ENCODE measurements around the gene TMEM63B. TPM values are rescaled to one million over a fixed set of nuclear protein-coding genes. Genes with fewer than 3 reads are reported as not detected.
A peak's percentile ranks its signal among the peaks of the same experiment; 100 is the strongest.

Gene TMEM63B
- total RNA-seq, 2 experiments from 2014 or later: 11.4 to 12.8 TPM

DNA sequence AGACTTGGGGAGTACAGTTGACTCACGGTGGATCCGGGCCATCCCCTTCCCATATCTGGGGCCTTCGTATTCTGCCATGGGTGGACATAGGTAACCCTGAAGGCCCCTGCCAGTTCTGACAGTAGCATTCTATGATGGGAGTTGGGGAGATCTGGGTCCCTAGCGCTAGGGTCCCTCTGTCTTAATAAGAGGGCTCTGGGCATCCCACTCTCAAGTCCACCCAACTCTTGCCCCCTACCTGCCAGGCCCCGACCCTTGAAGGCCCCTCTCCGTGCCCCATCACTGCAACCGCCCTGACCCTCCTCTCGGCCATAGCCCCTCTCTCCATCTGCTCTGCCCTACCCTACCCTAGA lies 24.7 kb downstream of the TMEM63B start:
- H3K4me3 Mint-ChIP-seq: no peak overlapping the region
- peaks cover 4% of the 10 kb centered on the region for H3K4me1 Mint-ChIP-seq (ENCODE audit: low read depth)

DNA sequence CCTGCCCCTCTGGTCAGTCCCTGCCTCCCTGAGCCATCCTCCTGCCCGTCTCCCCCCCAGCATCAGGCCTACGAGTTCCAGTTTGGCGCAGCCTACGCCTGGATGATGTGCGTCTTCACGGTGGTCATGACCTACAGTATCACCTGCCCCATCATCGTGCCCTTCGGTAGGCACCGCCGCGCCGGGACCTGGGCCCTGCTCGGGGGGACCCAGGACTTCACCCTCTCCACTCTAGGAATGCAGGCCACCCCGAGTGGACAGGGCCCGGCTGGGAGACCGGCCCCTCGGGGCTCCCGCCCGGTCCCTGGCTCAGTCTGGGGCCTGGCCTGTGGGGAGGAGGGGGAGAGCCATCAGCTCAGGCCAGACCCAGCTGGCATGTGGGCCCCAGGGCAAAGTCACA lies 25.2 kb downstream of the TMEM63B start:
- CTCF ChIA-PET: interaction anchor here (1.9 to 2.1 kb wide), 2 partner anchors 23 to 56 kb away, joined by 8 to 9 read pairs; no protein-coding TSS in a partner anchor
- intact Hi-C loops (cut with DNase I, micrococcal nuclease): loop anchor here (1.0 to 2.0 kb wide), 4 partner anchors 24 to 186 kb away; no protein-coding TSS in a partner anchor
- peaks cover 16% of the 10 kb centered on the region for H3K4me1 ChIP-seq (ENCODE audit: insufficient read depth, low read length)

More for the DNA sequence above, 24.7 kb downstream of the TMEM63B start:
- H3K27me3 Mint-ChIP-seq: no peaks in the 10 kb centered on the region
- H3K27ac Mint-ChIP-seq: no peak overlapping the region
- H3K4me1 ChIP-seq (ENCODE audit: insufficient read depth, low read length): peaks cover 16% of the 10 kb centered on the region
- peak; percentile 59 for TF ChIP-seq CTCF (IDR thresholded peaks at IDR 0.05)
- DNase-seq (no peak), ATAC-seq (ENCODE audit: poor library complexity) (peak; percentile 13)
- H3K36me3 ChIP-seq (ENCODE audit: insufficient read depth, low read length): peaks cover 16% of the 10 kb centered on the region
- intact Hi-C loops (cut with DNase I, micrococcal nuclease): loop anchor here (1.0 to 2.0 kb wide), 4 partner anchors 23 to 186 kb away; no protein-coding TSS in a partner anchor
- H3K4me3 ChIP-seq (ENCODE audit: low read length): no peak overlapping the region
- ChIA-PET CTCF (interaction anchor here (1.2 to 2.1 kb wide), 4 partner anchors 22 to 56 kb away, joined by 3 to 9 read pairs (median 6); no protein-coding TSS in a partner anchor), POLR2A (no interaction called here)
- no peaks in the 10 kb centered on the region for H3K9me3 Mint-ChIP-seq
- no peak overlapping the region for H3K27ac ChIP-seq (ENCODE audit: low read depth in 1 of 2, low read length in 2 of 2)
- H3K27me3 ChIP-seq (ENCODE audit: control insufficient read depth in 1 of 2, insufficient read depth in 2 of 2, low read length in 2 of 2): no peaks in the 10 kb centered on the region
- peaks cover 29% of the 10 kb centered on the region for H3K36me3 Mint-ChIP-seq (ENCODE audit: low read depth)
- H3K9me3 ChIP-seq (ENCODE audit: control insufficient read depth in 1 of 2, insufficient read depth in 1 of 2, low read length in 2 of 2): no peaks in the 10 kb centered on the region

DNA sequence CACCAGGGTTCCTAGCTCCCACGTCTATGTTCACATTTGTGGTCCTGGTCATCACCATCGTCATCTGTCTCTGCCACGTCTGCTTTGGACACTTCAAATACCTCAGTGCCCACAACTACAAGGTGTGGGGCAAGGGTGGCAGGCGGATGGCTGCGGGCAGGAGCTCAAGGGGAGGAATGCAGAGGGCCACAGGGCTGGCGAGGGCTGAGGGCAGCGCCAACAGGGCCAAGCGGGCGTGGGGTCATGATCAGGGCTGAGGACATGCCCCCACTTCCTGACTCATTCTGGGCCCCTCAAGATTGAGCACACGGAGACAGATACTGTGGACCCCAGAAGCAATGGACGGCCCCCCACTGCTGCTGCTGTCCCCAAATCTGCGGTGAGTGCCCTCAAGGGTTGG lies 26.7 kb downstream of the TMEM63B start:
- H3K9me3 ChIP-seq (ENCODE audit: control insufficient read depth in 1 of 2, insufficient read depth in 1 of 2, low read length in 2 of 2): no peaks in the 10 kb centered on the region
- H3K36me3 Mint-ChIP-seq (ENCODE audit: low read depth): peaks cover 15% of the 10 kb centered on the region
- ATAC-seq (ENCODE audit: poor library complexity) (no peak), DNase-seq (no peak)
- no peaks in the 10 kb centered on the region for H3K9me3 Mint-ChIP-seq
- H3K27me3 ChIP-seq (ENCODE audit: control insufficient read depth in 1 of 2, insufficient read depth in 2 of 2, low read length in 2 of 2): no peaks in the 10 kb centered on the region
- intact Hi-C loops (cut with DNase I, micrococcal nuclease): no loop called here
- H3K4me1 ChIP-seq (ENCODE audit: insufficient read depth, low read length): peaks cover 16% of the 10 kb centered on the region
- ChIA-PET CTCF (interaction anchor here (1.1 to 1.9 kb wide), 2 partner anchors 19 to 58 kb away, joined by 4 to 8 read pairs; no protein-coding TSS in a partner anchor), POLR2A (interaction anchor here (0.6 to 1.0 kb wide), 3 partner anchors 8 to 57 kb away, joined by 3 read pairs; no protein-coding TSS in a partner anchor)
- H3K4me1 Mint-ChIP-seq (ENCODE audit: low read depth): peaks cover 4% of the 10 kb centered on the region
- H3K36me3 ChIP-seq (ENCODE audit: insufficient read depth, low read length): peaks cover 6% of the 10 kb centered on the region
- no peak overlapping the region for H3K27ac ChIP-seq (ENCODE audit: low read depth in 1 of 2, low read length in 2 of 2)
- no peaks in the 10 kb centered on the region for H3K27me3 Mint-ChIP-seq
- no peak for TF ChIP-seq CTCF (IDR thresholded peaks at IDR 0.05)
- no peak overlapping the region for H3K4me3 Mint-ChIP-seq
- H3K27ac Mint-ChIP-seq: no peak overlapping the region
- H3K4me3 ChIP-seq (ENCODE audit: low read length): no peak overlapping the region

More for the DNA sequence above, 25.2 kb downstream of the TMEM63B start:
- H3K4me3 Mint-ChIP-seq: no peak overlapping the region
- DNase-seq: peak in 1 of 14 experiments; percentile 42
- H3K27me3 ChIP-seq (ENCODE audit: control insufficient read depth in 1 of 2, insufficient read depth in 2 of 2, low read length in 2 of 2): no peaks in the 10 kb centered on the region
- H3K36me3 ChIP-seq (ENCODE audit: insufficient read depth, low read length): peaks cover 12% of the 10 kb centered on the region
- no peak overlapping the region for H3K4me3 ChIP-seq (ENCODE audit: low read length)
- H3K36me3 Mint-ChIP-seq (ENCODE audit: low read depth): peaks cover 25% of the 10 kb centered on the region
- no peaks in the 10 kb centered on the region for H3K9me3 Mint-ChIP-seq
- ATAC-seq (ENCODE audit: poor library complexity): no peak
- POLR2A ChIA-PET: no interaction called here
- H3K27ac Mint-ChIP-seq: no peak overlapping the region
- no peak for TF ChIP-seq CTCF (IDR thresholded peaks at IDR 0.05)
- no peaks in the 10 kb centered on the region for H3K9me3 ChIP-seq (ENCODE audit: control insufficient read depth in 1 of 2, insufficient read depth in 1 of 2, low read length in 2 of 2)
- H3K27ac ChIP-seq (ENCODE audit: low read depth in 1 of 2, low read length in 2 of 2): no peak overlapping the region
- peaks cover 4% of the 10 kb centered on the region for H3K4me1 Mint-ChIP-seq (ENCODE audit: low read depth)
- H3K27me3 Mint-ChIP-seq: no peaks in the 10 kb centered on the region
